GM12878 (cell line): ENCODE measurements around the gene SNRPD2. TPM values are rescaled to one million over a fixed set of nuclear protein-coding genes. Genes with fewer than 3 reads are reported as not detected.
A peak's percentile ranks its signal among the peaks of the same experiment; 100 is the strongest.

Source experiments
- ASH2L ChIP-seq: fragments of 300-600, 200-600 bp; sonication (generic); IDR thresholded peaks from 2 replicates; pipeline ENCODE4 v1.6.1; 2017; ENCODE audit warnings: low read depth, mild to moderate bottlenecking, borderline replicate concordance
- CHD1 ChIP-seq: IDR thresholded peaks from 2 replicates; pipeline ENCODE4 v1.6.1; 2012; ENCODE audit warnings: low read depth, low read length, improper control_type of control experiment
- CHD2 ChIP-seq: IDR thresholded peaks from 2 replicates; pipeline ENCODE4 v1.6.1; 2011; ENCODE audit warnings: low read depth, low read length, improper control_type of control experiment, borderline replicate concordance
- CHD4 ChIP-seq: fragments of 200-600 bp; sonication (generic); IDR thresholded peaks from 2 replicates; pipeline ENCODE4 v1.6.1; 2016; ENCODE audit warnings: mild to moderate bottlenecking
- CUX1 ChIP-seq: IDR thresholded peaks from 2 replicates; pipeline ENCODE4 v1.6.1; 2012; ENCODE audit warnings: improper control_type of control experiment, low read depth, low read length; ENCODE audit not compliant: insufficient replicate concordance
- ELK1 ChIP-seq: IDR thresholded peaks from 2 replicates; pipeline ENCODE4 v1.6.1; 2012; ENCODE audit warnings: low read depth, low read length, improper control_type of control experiment
- FOXM1 ChIP-seq: IDR thresholded peaks from 2 replicates; pipeline ENCODE4 v1.6.1; 2012; ENCODE audit warnings: low read depth, mild to moderate bottlenecking, inconsistent platforms, low read length, moderate library complexity
- GABPA ChIP-seq: IDR thresholded peaks from 2 replicates; pipeline ENCODE4 v1.6.1; 2014; ENCODE audit warnings: antibody characterized with exemption, low read depth, mild to moderate bottlenecking, inconsistent platforms
- HDAC6 ChIP-seq: fragments of 200-600 bp; sonication (generic); IDR thresholded peaks from one replicate; pipeline ENCODE4 v1.8.0; 2017; ENCODE audit warnings: antibody characterized with exemption; ENCODE audit not compliant: unreplicated experiment
- IKZF1 ChIP-seq: fragments of 450-650 bp; conservative IDR thresholded peaks from 2 replicates; pipeline ENCODE4 v1.6.1; 2017; ENCODE audit warnings: antibody characterized with exemption, mild to moderate bottlenecking
- MXI1 ChIP-seq: fragments of 150-350 bp; IDR thresholded peaks from 2 replicates; pipeline ENCODE4 v1.6.1; 2011; ENCODE audit warnings: low read depth, mild to moderate bottlenecking, inconsistent platforms, low read length, improper control_type of control experiment
- MYB ChIP-seq: fragments of 150-350 bp; IDR thresholded peaks from 2 replicates; pipeline ENCODE4 v1.6.1; 2014; ENCODE audit warnings: mild to moderate bottlenecking, low read depth, low read length, borderline replicate concordance
- NRF1 ChIP-seq: conservative IDR thresholded peaks from 2 replicates; pipeline ENCODE4 v1.6.1; 2011; ENCODE audit warnings: mild to moderate bottlenecking, low read depth, low read length, improper control_type of control experiment
- PAX5 ChIP-seq: IDR thresholded peaks from 2 replicates; pipeline ENCODE4 v1.6.1; 2011; ENCODE audit warnings: low read depth, low read length, borderline replicate concordance
- PML ChIP-seq: IDR thresholded peaks from 2 replicates; pipeline ENCODE4 v1.6.1; 2012; ENCODE audit warnings: low read length, inconsistent platforms
- POLR2AphosphoS2 ChIP-seq: IDR thresholded peaks from 2 replicates; pipeline ENCODE4 v1.6.1; 2011; ENCODE audit warnings: low read depth, mild to moderate bottlenecking, low read length, improper control_type of control experiment, moderate library complexity
- RCOR1 ChIP-seq: conservative IDR thresholded peaks from 2 replicates; pipeline ENCODE4 v1.6.1; 2012; ENCODE audit warnings: low read depth, low read length, improper control_type of control experiment
- RFX5 ChIP-seq: IDR thresholded peaks from 2 replicates; pipeline ENCODE4 v1.6.1; 2011; ENCODE audit warnings: low read depth, low read length, improper control_type of control experiment
- SMAD1 ChIP-seq: fragments of 450-650 bp; IDR thresholded peaks from 2 replicates; pipeline ENCODE4 v1.6.1; 2018; ENCODE audit warnings: mild to moderate bottlenecking, low read depth; ENCODE audit not compliant: partially characterized antibody
- ZBTB33 ChIP-seq: fragments of 450-650 bp; IDR thresholded peaks from 2 replicates; pipeline ENCODE4 v1.6.1; 2017; ENCODE audit warnings: mild to moderate bottlenecking
- ZNF384 ChIP-seq: IDR thresholded peaks from 2 replicates; pipeline ENCODE4 v1.6.1; 2012; ENCODE audit warnings: low read depth, mild to moderate bottlenecking, low read length, improper control_type of control experiment, borderline replicate concordance
- polyA plus RNA-seq, 11 experiments: library from polyadenylated mRNA; depleted of rRNA in 4 of 11; unstranded in 6 of 11; stranded (reverse) in 5 of 11; fragments of >200 nt; fragmentation: Nextera tagmentation in 4 of 11; fragmentation: Illumina TruSeq in 1 of 11; extraction: Ambion mirVana in 4 of 11; extraction: Trizol in 1 of 11; gene quantifications; 1 replicate in 1 of 11; 2 replicates in 10 of 11; pipeline versions ENCODE4 v1.2.1 to v1.2.3, GENCODE V29; 2011 to 2016; ENCODE audit warnings: inconsistent platforms in 2 of 11, missing spikeins in 2 of 11, low read depth in 1 of 11
- total RNA-seq, 4 experiments: library from RNA; depleted of rRNA in 3 of 4; stranded (reverse); fragments of >200 nt in 3 of 4; fragmentation: Illumina TruSeq in 1 of 4; extraction: Trizol in 1 of 4; gene quantifications; 2 replicates each; pipeline versions ENCODE4 v1.2.1 to v1.2.3, GENCODE V29; 2013 to 2021
- TF ChIP-seq, protein P1 (sequence below): fragments of 450-650 bp; IDR thresholded peaks from 2 replicates; pipeline ENCODE4 v1.6.1; 2016; ENCODE audit warnings: mild to moderate bottlenecking

SNRPD2 gene
- total and polyA plus RNA-seq, 10 of the 15 experiments (the other 5 are each of a cell fraction or from before 2014, with no cell fraction given): 526 to 3,621 (median 951) TPM

DNA sequence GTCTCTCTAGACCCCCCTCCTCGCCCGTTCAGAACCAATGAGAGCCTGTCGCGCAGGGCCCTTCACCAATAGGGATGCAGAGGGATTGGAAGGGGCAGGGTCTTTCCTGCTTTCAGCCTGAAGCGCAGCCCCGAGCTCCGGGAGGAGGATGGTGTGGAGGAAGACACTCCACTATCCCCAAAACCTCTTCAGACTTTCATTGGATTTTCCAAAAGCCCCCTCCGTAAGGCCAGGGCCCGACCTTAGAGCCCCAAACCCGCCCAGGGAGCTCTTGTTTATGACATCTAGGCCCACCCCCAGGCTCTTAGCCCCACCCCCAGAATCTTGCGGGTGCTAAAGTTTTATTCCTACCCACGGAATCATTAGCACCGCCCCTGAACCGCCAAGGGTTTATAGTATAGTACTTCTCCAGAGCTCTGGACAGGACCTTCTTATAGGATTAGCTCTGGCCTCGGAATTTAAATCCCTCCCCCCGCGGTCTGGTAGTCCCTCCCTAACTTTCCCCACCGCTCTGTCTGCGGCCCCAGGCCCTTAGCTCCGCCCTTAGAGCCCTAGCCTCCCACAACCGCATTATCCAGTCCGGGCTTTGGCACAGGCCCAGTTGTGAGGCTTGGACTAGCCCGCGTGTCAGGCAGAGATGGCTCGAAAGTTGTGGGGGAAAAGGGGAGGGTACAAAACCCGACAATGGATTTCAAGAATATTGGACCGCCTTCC lies 46.0 kb downstream of the SNRPD2 start (continued):
- TF ChIP-seq CUX1: no peak
- TF ChIP-seq POLR2AphosphoS2: no peak
- TF ChIP-seq RCOR1: no peak; the same call in 1 of the 2 replicates
- TF ChIP-seq MYB: no peak
- no peak for TF ChIP-seq CHD4
- TF ChIP-seq PML: no peak
- no peak for TF ChIP-seq CHD1
- no peak for TF ChIP-seq MXI1
- TF ChIP-seq SMAD1: no peak
- TF ChIP-seq FOXM1: no peak
- no peak for TF ChIP-seq ZNF384
- peak; percentile 50 for TF ChIP-seq IKZF1
- TF ChIP-seq ELK1: no peak
- TF ChIP-seq HDAC6: no peak
- TF ChIP-seq ZBTB33: no peak
- TF ChIP-seq, protein P1, sequence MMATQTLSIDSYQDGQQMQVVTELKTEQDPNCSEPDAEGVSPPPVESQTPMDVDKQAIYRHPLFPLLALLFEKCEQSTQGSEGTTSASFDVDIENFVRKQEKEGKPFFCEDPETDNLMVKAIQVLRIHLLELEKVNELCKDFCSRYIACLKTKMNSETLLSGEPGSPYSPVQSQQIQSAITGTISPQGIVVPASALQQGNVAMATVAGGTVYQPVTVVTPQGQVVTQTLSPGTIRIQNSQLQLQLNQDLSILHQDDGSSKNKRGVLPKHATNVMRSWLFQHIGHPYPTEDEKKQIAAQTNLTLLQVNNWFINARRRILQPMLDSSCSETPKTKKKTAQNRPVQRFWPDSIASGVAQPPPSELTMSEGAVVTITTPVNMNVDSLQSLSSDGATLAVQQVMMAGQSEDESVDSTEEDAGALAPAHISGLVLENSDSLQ: peak; percentile 37; the same call in 1 of the 2 replicates
- TF ChIP-seq NRF1: 0 out of 2 replicates have a peak, but pooled peaks have one; percentile 6
- TF ChIP-seq GABPA: no peak
- peak; percentile 76; the same call in 1 of the 2 replicates for TF ChIP-seq CHD2
- no peak for TF ChIP-seq ASH2L
- peak; percentile 93 for TF ChIP-seq RFX5
- TF ChIP-seq PAX5: no peak
